ENCODE measurements around the gene TRIM60. TPM values are rescaled to one million over a fixed set of nuclear protein-coding genes. Genes with fewer than 3 reads are reported as not detected.

Gene TRIM60
- total RNA-seq, 4 donors from 2014 or later = not detected

GRCh38 chr4:165048170-165048569, 16.4 kb downstream of the TRIM60 start:
- H3K27ac ChIP-seq = no peak overlapping the region
- no peaks in the 10 kb centered on the region for H3K36me3 ChIP-seq
- no peaks in the 10 kb centered on the region for H3K9me3 ChIP-seq
- TF ChIP-seq POLR2A (IDR thresholded peaks at IDR 0.05) (no peak), CTCF (IDR thresholded peaks at IDR 0.05) (no peak)
- no peaks in the 10 kb centered on the region for H3K27me3 ChIP-seq
- DNase-seq = no peak
- no peak overlapping the region for H3K4me3 ChIP-seq
- no peaks in the 10 kb centered on the region for H3K4me1 ChIP-seq

- Histone ChIP-seq H3K27ac (no peak overlapping the region), H3K4me1 (no peaks in the 10 kb centered on the region), H3K9me3 (no peaks in the 10 kb centered on the region), H3K4me3 (no peak overlapping the region), H3K27me3 (no peaks in the 10 kb centered on the region), H3K36me3 (no peaks in the 10 kb centered on the region)
- no peak for DNase-seq
- TF ChIP-seq CTCF (IDR thresholded peaks at IDR 0.05) (no peak), POLR2A (IDR thresholded peaks at IDR 0.05) (no peak)
Measured at GRCh38 chr4:165052627-165053026, 20.8 kb downstream of the TRIM60 start.

- H3K27me3 ChIP-seq = no peaks in the 10 kb centered on the region
- H3K9me3 ChIP-seq = no peaks in the 10 kb centered on the region
- no peak within 1 kb of the TSS for H3K4me3 ChIP-seq
- no peak for TF ChIP-seq POLR2A (IDR thresholded peaks at IDR 0.05)
- no peak for TF ChIP-seq CTCF (IDR thresholded peaks at IDR 0.05)
- H3K27ac ChIP-seq = no peak within 1 kb of the TSS
- H3K4me1 ChIP-seq = no peaks in the 10 kb centered on the region
- no peak for DNase-seq
- no peaks in the 10 kb centered on the region for H3K36me3 ChIP-seq
Measured at GRCh38 chr4:165053645-165054044, 21.8 kb downstream of the TRIM60 start, which contains the start of gene TRIM75. Gene TRIM75, plus strand, starts transcription at chr4:165053866. Its CDS starts 5,282 bp downstream, at chr4:165059148.

GRCh38 chr4:165055601-165056000, 23.8 kb downstream of the TRIM60 start:
- no peaks in the 10 kb centered on the region for H3K4me1 ChIP-seq
- no peaks in the 10 kb centered on the region for H3K27me3 ChIP-seq
- no peak overlapping the region for H3K4me3 ChIP-seq
- no peak overlapping the region for H3K27ac ChIP-seq
- H3K9me3 ChIP-seq = no peaks in the 10 kb centered on the region
- TF ChIP-seq CTCF (IDR thresholded peaks at IDR 0.05) (no peak), POLR2A (IDR thresholded peaks at IDR 0.05) (no peak)
- H3K36me3 ChIP-seq = no peaks in the 10 kb centered on the region
- no peak for DNase-seq

DNA sequence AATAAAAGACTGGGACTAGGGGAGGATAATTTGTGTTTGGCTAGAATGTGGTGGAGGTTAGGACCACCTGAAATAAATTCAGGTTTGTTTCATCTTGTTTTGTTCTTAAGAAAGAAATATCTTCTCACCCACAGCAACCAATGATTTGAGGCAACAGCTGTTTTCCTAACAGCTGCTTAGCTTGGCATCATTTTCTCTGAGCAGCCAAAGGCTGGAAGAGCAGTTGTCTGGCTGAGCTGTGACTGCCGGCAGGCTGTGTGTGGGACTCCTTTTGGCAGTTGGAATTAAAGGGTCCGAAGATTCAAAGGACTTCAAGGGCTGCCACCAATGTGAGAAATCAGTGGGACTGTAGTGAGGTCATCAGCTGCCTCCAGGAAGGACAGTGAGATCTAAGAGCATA, 26.9 kb downstream of the TRIM60 start:
- Histone ChIP-seq H3K27ac (no peak overlapping the region), H3K4me3 (no peak overlapping the region), H3K9me3 (no peaks in the 10 kb centered on the region), H3K4me1 (no peaks in the 10 kb centered on the region), H3K27me3 (no peaks in the 10 kb centered on the region), H3K36me3 (no peaks in the 10 kb centered on the region)
- TF ChIP-seq CTCF (IDR thresholded peaks at IDR 0.05) (no peak), POLR2A (IDR thresholded peaks at IDR 0.05) (no peak)
- no peak for DNase-seq

GRCh38 chr4:165059386-165059785, 27.6 kb downstream of the TRIM60 start:
- no peaks in the 10 kb centered on the region for H3K36me3 ChIP-seq
- H3K4me3 ChIP-seq = no peak overlapping the region
- no peaks in the 10 kb centered on the region for H3K4me1 ChIP-seq
- no peaks in the 10 kb centered on the region for H3K27me3 ChIP-seq
- TF ChIP-seq CTCF (IDR thresholded peaks at IDR 0.05) = no peak
- no peak for TF ChIP-seq POLR2A (IDR thresholded peaks at IDR 0.05)
- no peak for DNase-seq
- no peak overlapping the region for H3K27ac ChIP-seq
- no peaks in the 10 kb centered on the region for H3K9me3 ChIP-seq

Data from Peyer's patch (tissue), 4 donors.